Duodenal mucosa (tissue), 2 donors: ENCODE measurements around the gene BSCL2.

Source experiments
- H3K27ac ChIP-seq: one replicate; pipeline ENCODE4 v1.7.0; 2013; ENCODE audit warnings: low read depth, low read length
- H3K27me3 ChIP-seq, 2 donors: one replicate each; pipeline ENCODE4 v1.7.0; 2013; ENCODE audit warnings: low read length in 2 of 2, control low read depth in 1 of 2; ENCODE audit not compliant: insufficient read depth in 2 of 2, control insufficient read depth in 1 of 2
- H3K36me3 ChIP-seq, 2 donors: one replicate each; pipeline ENCODE4 v1.7.0; 2013; ENCODE audit warnings: low read length in 2 of 2, control low read depth in 1 of 2; ENCODE audit not compliant: insufficient read depth in 2 of 2, control insufficient read depth in 1 of 2
- H3K4me1 ChIP-seq, 2 donors: one replicate each; pipeline ENCODE4 v1.7.0; 2013; ENCODE audit warnings: low read length in 2 of 2, control low read depth in 1 of 2; ENCODE audit not compliant: insufficient read depth in 2 of 2, control insufficient read depth in 1 of 2
- H3K4me3 ChIP-seq, 2 donors: one replicate each; pipeline ENCODE4 v1.7.0; 2013; ENCODE audit warnings: low read length in 2 of 2, low read depth in 1 of 2
- H3K9ac ChIP-seq, 2 donors: one replicate each; pipeline ENCODE4 v1.7.0; 2013; ENCODE audit warnings: low read length in 2 of 2, low read depth in 1 of 2
- H3K9me3 ChIP-seq, 2 donors: one replicate each; pipeline ENCODE4 v1.7.0; 2013; ENCODE audit warnings: low read length in 2 of 2, control low read depth in 1 of 2; ENCODE audit not compliant: control insufficient read depth in 1 of 2

The BSCL2 gene

DNA sequence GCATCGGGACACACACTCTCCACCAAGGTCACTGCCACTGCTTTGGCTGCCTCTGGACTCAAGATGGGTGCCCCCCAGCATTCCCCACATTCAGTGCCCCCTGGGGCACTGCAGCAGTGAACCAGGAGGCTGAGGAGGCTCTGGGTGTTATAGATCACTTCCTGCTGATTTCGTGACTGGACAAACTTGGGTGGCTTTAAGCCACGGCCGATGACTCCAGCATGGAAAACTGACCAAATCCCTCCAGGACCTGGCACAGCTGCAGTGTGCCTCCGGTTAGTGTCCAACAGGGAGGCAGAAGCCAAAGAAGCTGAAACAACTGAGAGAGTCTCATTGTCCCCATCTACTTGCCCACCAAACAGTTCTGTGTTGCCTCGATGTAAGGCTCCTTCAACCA is 59.6 kb downstream of the BSCL2 start:
- no peak overlapping the region for H3K27ac ChIP-seq
- H3K27me3 ChIP-seq, result no peaks in the 10 kb centered on the region
- H3K9ac ChIP-seq, result no peak overlapping the region
- H3K36me3 ChIP-seq, result peaks cover 17 to 37% of the 10 kb centered on the region in 2 donors
- H3K9me3 ChIP-seq, result no peaks in the 10 kb centered on the region
- peaks cover 23 to 35% of the 10 kb centered on the region in 2 donors for H3K4me1 ChIP-seq
- H3K4me3 ChIP-seq, result no peak overlapping the region

- no peak overlapping the region for H3K27ac ChIP-seq
- no peaks in the 10 kb centered on the region for H3K27me3 ChIP-seq
- H3K4me3 ChIP-seq, result peak overlapping the region; percentile 38 to 57
- H3K36me3 ChIP-seq, result peaks cover 17 to 40% of the 10 kb centered on the region in 2 donors
- H3K9me3 ChIP-seq, result no peaks in the 10 kb centered on the region
- peak overlapping the region in 1 of 2 donors; percentile 43 for H3K9ac ChIP-seq
- peaks cover 17 to 29% of the 10 kb centered on the region in 2 donors for H3K4me1 ChIP-seq
Measured at GRCh38 chr11:62646825-62647608, 60.2 kb downstream of the BSCL2 start.

DNA sequence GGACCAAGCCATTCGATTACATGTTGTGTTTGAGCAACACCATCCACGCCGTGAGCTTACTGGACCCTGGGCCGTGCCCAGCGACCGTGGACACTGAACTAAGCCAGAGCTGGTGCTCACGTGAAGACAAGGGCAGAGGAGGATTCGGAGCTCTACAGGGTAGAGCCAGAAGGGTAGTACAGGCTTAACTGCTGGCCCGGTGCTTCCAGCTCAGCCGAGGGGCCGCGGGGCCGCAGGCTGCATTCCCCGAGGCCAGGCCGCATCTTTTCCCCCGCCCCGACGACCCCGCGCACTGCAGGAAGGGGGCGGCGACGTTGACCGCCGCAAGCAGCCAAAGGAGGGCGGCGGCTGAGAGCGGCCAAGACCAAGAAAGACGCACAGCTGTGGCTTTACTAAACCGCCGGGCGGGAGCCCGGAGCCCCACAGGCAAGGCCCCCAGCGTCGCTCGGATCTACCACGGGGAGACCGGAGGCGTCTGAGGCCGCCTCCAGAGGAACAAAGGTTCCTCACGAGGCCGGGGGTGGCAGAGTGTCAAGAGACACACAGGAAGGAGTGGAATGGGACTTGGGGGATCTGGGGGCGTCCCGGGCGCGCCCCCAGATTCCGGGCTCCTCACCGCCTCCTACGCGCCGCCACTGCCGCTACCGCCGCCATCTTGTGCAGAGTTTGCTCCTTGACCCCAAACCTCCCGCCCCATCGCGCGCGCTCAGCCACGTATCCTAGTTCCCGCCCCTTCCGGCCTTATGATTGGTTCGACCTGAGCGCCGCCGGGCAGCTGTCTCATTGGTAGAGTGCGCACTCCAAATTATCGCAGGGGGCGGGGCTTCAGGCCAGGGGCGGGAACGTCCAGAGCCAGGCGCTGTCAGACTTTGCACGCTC is 61.0 kb downstream of the BSCL2 start, which contains the start of gene GANAB:
Gene GANAB (minus strand): TSS at position 668 of the 879 bp plus-strand sequence. CDS start 14 bp downstream, at position 654.
- Histone ChIP-seq H3K4me1 (peaks cover 17 to 23% of the 10 kb centered on the region in 2 donors), H3K9ac (peak within 1 kb of the TSS; percentile 81 to 85), H3K27me3 (no peaks in the 10 kb centered on the region), H3K36me3 (peaks cover 17 to 40% of the 10 kb centered on the region in 2 donors), H3K9me3 (no peaks in the 10 kb centered on the region), H3K27ac (peak within 1 kb of the TSS; percentile 63), H3K4me3 (peak within 1 kb of the TSS; percentile 89 to 96)

DNA sequence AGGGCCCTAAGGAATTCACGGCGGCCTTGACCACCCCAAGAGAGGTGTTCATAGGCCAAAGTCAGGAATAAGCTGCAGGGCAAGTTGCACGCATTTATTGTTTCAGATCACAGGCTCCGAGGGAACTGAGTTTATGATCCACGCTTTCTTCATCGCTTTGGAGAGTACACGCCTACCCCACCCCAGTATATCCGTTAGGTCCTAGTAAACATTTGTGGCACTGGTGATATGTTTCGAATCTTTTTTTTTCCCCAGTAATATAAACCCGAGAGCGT is 61.6 kb downstream of the BSCL2 start:
- Histone ChIP-seq H3K9ac (peak overlapping the region; percentile 81 to 85), H3K4me1 (peaks cover 17 to 23% of the 10 kb centered on the region in 2 donors), H3K36me3 (peaks cover 17 to 40% of the 10 kb centered on the region in 2 donors), H3K27ac (no peak overlapping the region), H3K4me3 (peak overlapping the region; percentile 89 to 96), H3K9me3 (no peaks in the 10 kb centered on the region), H3K27me3 (no peaks in the 10 kb centered on the region)

DNA sequence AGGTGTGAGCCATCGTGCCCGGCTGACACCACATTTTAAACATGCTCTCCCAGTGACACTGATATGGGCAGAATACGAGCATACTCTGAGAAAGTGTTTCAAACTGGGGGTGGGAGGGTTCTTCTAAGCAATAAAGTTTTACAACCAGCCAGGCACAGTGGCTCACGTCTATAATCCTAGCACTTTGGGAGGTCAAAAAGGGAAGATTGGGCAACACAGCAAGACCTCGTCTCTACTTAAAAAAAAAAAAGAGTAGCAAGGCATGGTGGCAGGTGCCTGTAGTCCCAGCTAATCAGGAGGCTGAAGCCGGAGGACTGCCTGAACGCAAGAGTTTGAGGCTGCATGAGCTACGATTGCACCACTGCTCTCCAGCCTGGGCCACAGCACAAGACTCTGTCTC is 63.0 kb downstream of the BSCL2 start:
- Histone ChIP-seq H3K9ac (no peak overlapping the region), H3K27ac (no peak overlapping the region), H3K36me3 (peaks cover 19 to 38% of the 10 kb centered on the region in 2 donors), H3K4me3 (no peak overlapping the region), H3K27me3 (no peaks in the 10 kb centered on the region), H3K4me1 (peaks cover 17 to 23% of the 10 kb centered on the region in 2 donors), H3K9me3 (no peaks in the 10 kb centered on the region)
